HT-29 (cell line): Measurements from ENCODE around the gene PON1. TPM values are rescaled to one million over a fixed set of nuclear protein-coding genes. Genes with fewer than 3 reads are reported as not detected.

Source experiments
- DNase-seq: peaks from one replicate; pipeline ENCODE4 v3.0.0-alpha.2; 2015; ENCODE audit warnings: low spot score
- total RNA-seq: library from RNA; depleted of rRNA; stranded (reverse); fragments of >200 nt; shearing (Covaris generic); gene quantifications from 2 replicates; pipeline ENCODE4 v1.2.3, GENCODE V29; 2014; rRNA removed

PON1 gene
- 0.78 and 1.2 TPM in 2 replicates for total RNA-seq

- peak; percentile 4 for DNase-seq
These were observed at the start of gene PON1 for GRCh38 chr7:95324431-95324830. TSS of gene PON1 (minus strand) at chr7:95324532. CDS start at chr7:95324475, 57 bp downstream.

DNA sequence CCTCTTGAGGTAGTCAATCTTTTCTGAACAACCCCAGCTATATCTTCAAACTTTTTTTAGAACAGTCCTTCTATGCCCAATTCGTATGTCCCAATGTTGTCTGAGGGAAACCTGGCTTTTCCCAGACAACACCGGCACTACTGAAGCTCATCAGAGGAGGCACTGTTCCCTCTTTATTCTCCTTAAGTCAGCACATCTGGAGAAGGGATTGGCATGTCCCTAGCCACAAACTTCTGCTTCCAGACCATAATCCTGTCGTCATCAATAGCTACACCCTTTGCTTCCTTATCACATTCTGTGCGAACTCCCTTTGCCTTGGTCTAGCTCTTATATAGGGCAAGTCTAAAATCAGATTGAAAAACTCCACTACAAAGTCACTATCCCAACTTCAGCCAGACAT is 49.0 kb upstream of the PON1 start:
- no peak for DNase-seq

- DNase-seq, result no peak
These were observed 43.9 kb upstream of the PON1 start for GRCh38 chr7:95368235-95368634.

GRCh38 chr7:95367606-95368005 is 43.3 kb upstream of the PON1 start:
- DNase-seq, result no peak

DNA sequence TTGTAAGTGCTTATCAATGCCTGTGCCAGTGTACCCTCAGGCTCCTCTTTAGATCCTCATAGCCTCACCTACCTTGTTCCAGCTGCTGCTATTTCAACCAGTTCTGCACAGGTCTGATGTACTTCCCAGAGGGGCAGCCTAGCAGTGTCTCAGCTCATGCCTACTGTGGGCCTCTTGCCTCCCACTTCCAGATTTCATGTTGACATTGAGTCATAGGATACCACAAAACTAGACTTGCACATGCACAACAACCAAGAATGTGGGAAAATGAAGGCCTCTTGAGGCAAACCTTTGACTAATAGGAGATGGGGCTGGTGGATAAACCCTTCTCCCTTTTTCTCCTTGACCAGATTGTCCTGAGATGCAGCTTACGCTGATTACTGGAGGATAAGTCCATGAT is 40.8 kb upstream of the PON1 start:
- no peak for DNase-seq

DNA sequence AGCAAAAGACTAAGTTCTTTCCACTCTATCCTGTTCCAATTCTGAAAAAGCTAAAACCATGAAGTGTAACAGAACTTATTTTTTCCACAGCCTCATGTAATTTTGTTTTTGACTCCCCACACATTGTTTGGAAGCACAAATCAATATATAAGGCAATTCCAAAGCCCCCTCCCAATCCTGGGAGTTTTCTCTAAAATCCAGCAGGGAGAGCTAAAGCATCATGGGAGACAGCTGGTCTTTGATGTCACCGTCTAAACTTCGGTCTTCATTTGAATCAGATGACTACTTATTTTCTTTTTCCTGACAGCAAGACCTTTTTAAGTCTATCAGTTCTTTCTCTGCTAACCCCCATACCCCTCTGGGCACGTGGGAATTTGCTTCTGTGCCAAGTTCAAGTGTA is 33.3 kb upstream of the PON1 start:
- DNase-seq, result no peak

- no peak for DNase-seq
These were observed 18.4 kb upstream of the PON1 start for GRCh38 chr7:95342642-95343307.

DNA sequence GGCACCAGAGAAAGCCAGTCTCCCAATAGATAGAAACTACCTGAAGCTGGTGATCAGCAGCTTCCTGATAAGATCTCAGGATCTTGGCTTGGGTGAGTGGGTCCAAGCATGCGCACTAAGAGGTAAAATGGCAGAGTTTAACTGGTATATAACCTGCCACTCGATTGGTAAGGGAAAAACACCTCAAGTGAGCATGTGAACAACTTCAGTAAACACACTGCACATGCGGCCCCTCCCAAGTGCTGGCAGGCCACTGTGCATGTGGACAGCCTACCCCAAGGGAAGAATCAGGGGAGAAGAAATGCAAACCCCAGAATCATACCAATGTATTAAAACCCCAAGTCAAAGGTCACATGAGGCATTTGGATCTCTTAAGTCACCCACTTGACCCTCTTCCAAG is 17.7 kb upstream of the PON1 start:
- no peak for DNase-seq

DNA sequence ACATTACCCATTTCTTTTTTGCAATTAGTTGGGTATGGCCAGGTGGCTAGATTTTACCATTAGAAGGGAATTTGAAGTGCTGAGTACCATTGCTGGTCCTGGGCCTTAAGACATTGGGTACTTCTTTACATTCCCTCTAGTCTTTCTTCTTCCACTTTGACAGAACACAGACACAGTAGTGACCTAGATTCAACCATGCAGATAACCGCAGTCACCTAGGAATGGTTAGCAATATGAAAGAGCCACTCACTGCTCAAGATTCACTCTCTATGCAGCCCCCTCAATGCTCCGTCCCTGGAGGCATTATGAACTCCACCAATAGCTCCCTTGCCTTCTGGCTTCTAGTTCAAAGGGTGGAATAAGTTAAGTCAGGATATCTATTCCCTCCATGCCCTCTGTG is 16.2 kb upstream of the PON1 start:
- DNase-seq, result no peak

DNA sequence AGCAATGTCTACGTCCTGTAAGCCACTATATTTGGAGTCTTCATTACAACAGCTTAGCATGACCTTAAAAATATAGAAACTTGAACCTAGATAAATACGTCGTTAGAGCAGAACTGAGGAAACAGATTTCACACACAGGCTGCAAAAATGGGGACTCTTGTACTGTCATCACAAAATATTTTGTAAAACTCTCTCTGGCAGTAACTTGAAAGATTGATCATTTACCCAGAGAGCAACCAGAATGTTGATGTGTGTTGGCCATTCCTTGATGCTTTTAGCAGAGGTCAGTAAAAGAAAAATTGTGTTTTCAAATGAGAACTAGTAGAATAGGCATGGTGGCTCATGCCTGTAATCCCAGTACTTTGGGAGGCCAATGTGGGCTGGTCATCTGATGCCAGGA is 14.5 kb upstream of the PON1 start:
- no peak for DNase-seq

DNA sequence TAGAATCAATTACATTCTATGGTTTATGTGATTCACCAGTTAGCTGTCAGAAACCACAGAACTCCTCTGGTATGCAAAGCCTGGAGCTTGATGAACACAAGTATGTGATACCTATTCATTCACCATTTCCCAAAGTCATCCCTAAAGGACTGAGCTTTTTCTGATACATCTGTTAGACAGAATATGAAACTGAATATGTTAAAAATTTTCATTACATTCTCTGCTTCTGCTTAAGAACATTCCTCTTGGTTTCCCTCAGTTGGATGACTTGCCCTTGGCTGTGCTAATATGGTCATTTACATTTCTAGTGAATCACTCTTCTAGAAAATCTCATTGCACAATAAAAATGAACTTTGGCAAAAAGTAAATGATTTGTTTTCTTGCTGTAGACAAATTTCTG is 10.8 kb upstream of the PON1 start:
- DNase-seq, result no peak

- DNase-seq, result no peak
These were observed 10.1 kb upstream of the PON1 start for GRCh38 chr7:95334447-95334846.

GRCh38 chr7:95330961-95331337 is 6.6 kb upstream of the PON1 start:
- no peak for DNase-seq

DNA sequence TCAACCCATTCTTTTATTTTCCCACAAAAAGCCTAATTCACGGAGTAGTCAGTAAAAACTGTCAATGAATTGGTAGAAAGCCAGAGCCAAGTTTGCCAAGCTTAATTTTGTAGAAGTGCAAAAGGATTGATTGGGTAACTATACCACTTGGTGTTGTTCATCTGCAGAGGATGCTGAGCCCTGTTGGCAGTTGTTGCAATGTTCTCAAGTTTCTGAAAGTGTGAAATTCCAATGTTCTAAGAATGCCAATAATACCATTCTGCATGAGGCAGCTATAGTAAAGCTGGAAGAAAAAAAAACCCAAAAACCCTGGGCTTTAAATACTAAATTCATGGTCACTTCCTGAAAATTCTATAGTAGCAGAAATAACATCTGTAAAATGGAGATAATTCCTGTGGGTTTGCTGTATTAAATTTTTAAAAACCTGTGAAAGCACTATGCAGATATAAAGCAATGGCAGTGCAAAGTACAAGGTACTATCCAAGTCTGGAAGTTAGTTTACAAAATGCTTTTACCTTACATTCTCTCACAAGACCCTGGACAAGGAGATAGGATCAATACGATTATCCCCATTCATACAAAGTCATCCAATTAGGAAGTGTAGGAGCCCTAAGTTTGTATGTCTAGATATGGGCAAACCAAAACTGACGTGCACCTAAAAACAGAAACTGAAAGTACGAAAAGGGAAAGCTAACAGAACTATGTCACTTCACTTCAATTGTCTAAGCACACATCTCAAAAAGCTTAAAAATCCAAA is 6.0 kb upstream of the PON1 start:
- no peak for DNase-seq

DNA sequence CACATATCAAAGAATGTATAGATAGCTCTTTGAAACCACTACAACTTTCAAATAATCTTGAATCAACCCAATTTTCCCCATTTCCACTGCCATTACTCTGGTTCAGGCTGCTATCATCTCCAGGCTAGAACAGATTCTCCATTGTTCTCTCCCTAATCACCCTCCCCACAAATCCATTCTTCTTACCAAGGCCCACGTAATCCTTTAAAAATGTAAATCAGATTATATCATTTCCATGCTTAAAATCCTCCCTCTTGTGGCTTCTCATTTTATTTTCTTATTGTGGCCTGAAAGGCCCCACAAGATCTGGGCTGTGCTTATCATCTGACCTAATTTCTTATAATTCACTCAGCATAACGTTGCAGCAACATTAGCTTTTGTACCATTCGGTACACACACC is 3.0 kb upstream of the PON1 start:
- no peak for DNase-seq

DNA sequence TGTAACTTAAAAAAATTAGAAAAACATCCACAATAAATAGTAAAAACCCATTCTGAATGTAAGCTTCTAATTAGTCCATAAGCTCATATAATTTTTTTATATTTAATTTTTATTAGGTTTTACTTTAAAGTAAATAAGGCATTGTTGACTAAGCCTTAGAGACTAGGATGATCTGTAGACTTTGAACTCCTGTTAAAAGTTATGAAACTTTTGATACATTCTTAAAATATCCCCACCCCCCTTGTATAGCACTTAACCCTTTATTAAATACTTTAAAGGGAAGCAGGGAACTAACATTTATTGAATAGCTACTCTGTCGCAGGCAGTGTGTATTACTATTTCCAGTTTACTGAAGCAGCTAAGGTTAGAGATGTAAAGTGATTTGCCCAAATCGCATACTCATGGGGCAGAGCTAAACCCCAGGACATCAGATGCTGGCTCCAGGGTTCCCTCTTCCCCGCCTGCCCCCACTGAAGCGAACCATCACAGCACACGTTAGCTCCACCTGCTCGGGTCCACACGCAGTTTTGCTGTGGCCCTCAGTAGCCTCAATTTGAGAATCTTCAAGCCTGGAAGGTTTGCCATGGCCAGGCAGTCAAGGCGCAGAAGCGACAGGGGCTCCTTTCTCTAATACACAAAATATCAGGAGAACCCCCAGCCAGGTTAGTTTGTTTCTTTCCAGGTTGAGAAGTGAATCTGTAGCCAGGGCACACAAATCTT is 762 bp downstream of the PON1 start:
- DNase-seq, result peak; percentile 36

GRCh38 chr7:95322854-95323253 is 1.5 kb downstream of the PON1 start:
- no peak for DNase-seq

GRCh38 chr7:95322396-95322795 is 1.9 kb downstream of the PON1 start:
- DNase-seq, result peak; percentile 3

DNA sequence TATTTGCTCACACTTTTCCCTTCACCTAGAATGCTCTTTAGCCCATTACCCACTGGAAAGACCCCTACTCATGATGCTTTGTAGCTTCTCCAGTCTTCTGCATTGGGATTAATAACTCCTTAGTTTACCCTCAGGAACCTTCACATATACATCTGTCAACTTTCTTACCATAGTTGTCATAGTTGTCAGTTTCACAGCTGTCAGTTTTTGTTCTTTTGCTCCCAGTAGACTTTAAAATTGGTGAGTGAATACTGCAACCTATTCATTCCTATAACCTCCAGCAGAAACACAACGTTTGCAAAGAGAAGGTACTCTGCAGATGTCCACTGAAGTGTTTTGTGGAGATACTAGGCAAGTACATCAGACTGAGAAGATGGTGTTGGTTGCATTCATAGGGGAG is 2.6 kb downstream of the PON1 start:
- no peak for DNase-seq

- DNase-seq, result no peak
These were observed 3.7 kb downstream of the PON1 start for GRCh38 chr7:95320651-95321050.

GRCh38 chr7:95319570-95319969 is 4.8 kb downstream of the PON1 start:
- no peak for DNase-seq

DNA sequence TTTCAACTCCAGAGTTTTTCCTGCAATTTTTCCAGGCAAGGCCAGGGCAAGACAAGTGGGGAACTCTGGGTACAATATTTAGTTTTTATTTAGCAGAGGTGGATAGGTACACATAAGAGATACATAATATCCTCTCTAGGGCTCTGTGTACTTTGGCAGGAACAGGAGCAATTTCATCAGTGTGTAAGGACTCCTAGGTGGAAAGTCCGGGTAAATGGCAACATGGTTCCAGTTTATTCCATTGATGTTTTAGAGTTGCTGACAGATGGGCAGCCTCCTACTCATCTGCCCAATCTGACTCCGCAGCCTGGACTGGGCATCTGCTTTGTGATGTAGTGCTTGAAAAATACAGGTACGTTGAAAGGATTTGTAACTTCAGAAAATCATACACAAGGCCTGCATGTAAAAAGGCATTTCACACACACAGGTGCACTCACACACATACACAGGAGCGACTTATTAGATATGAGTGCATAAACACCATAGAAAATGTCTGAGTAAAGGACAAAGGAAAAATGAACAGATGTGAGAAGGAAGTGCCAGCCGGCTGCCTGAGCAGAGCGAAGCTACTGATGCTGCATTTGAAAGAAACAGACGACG is 5.7 kb downstream of the PON1 start:
- DNase-seq, result no peak
